GM12878 (cell line): Measurements from ENCODE around the gene STAT5B. TPM values are rescaled to one million over a fixed set of nuclear protein-coding genes. Genes with fewer than 3 reads are reported as not detected.

Experiments used
- BMI1 ChIP-seq: fragments of 450-650 bp; IDR thresholded peaks from 2 replicates; pipeline ENCODE4 v1.6.1; 2016; ENCODE audit warnings: mild to moderate bottlenecking, moderate library complexity, borderline replicate concordance
- CBFB ChIP-seq: IDR thresholded peaks from 2 replicates; pipeline ENCODE4 v1.6.1; 2016; ENCODE audit warnings: antibody characterized with exemption, low read depth
- CHD1 ChIP-seq: IDR thresholded peaks from 2 replicates; pipeline ENCODE4 v1.6.1; 2012; ENCODE audit warnings: low read depth, low read length, improper control_type of control experiment
- E2F4 ChIP-seq: IDR thresholded peaks from 2 replicates; pipeline ENCODE4 v1.6.1; 2012; ENCODE audit warnings: low read depth, low read length, improper control_type of control experiment
- KAT2A ChIP-seq: conservative IDR thresholded peaks from 2 replicates; pipeline ENCODE4 v1.6.1; 2011; ENCODE audit warnings: low read depth, low read length; ENCODE audit not compliant: control insufficient read depth
- MTA3 ChIP-seq: IDR thresholded peaks from 2 replicates; pipeline ENCODE4 v1.6.1; 2012; ENCODE audit warnings: low read length, inconsistent platforms, borderline replicate concordance
- RBBP5 ChIP-seq: fragments of 200-600 bp; sonication (generic); conservative IDR thresholded peaks from 2 replicates; pipeline ENCODE4 v1.6.1; 2016
- RFX5 ChIP-seq: IDR thresholded peaks from 2 replicates; pipeline ENCODE4 v1.6.1; 2011; ENCODE audit warnings: low read depth, low read length, improper control_type of control experiment
- SMAD1 ChIP-seq: fragments of 450-650 bp; IDR thresholded peaks from 2 replicates; pipeline ENCODE4 v1.6.1; 2018; ENCODE audit warnings: mild to moderate bottlenecking, low read depth; ENCODE audit not compliant: partially characterized antibody
- STAT1 ChIP-seq: fragments of 450-650 bp; conservative IDR thresholded peaks from 2 replicates; pipeline ENCODE4 v1.6.1; 2014; ENCODE audit warnings: antibody characterized with exemption, mild to moderate bottlenecking
- ZNF217 ChIP-seq: fragments of 450-650 bp; IDR thresholded peaks from 2 replicates; pipeline ENCODE4 v1.6.1; 2017; ENCODE audit warnings: antibody characterized with exemption, mild to moderate bottlenecking
- ZZZ3 ChIP-seq: IDR thresholded peaks from 2 replicates; pipeline ENCODE4 v1.6.1; 2011; ENCODE audit warnings: low read depth; ENCODE audit not compliant: control insufficient read depth, insufficient read length
- polyA plus RNA-seq, 11 experiments: library from polyadenylated mRNA; depleted of rRNA in 4 of 11; unstranded in 6 of 11; stranded (reverse) in 5 of 11; fragments of >200 nt; fragmentation: Nextera tagmentation in 4 of 11; fragmentation: Illumina TruSeq in 1 of 11; extraction: Ambion mirVana in 4 of 11; extraction: Trizol in 1 of 11; gene quantifications; 1 replicate in 1 of 11; 2 replicates in 10 of 11; pipeline versions ENCODE4 v1.2.1 to v1.2.3, GENCODE V29; 2011 to 2016; ENCODE audit warnings: inconsistent platforms in 2 of 11, missing spikeins in 2 of 11, low read depth in 1 of 11
- total RNA-seq, 4 experiments: library from RNA; depleted of rRNA in 3 of 4; stranded (reverse); fragments of >200 nt in 3 of 4; fragmentation: Illumina TruSeq in 1 of 4; extraction: Trizol in 1 of 4; gene quantifications; 2 replicates each; pipeline versions ENCODE4 v1.2.1 to v1.2.3, GENCODE V29; 2013 to 2021
- TF ChIP-seq, protein P1 (sequence below), 3 experiments: IDR thresholded peaks in 2 of 3; conservative IDR thresholded peaks in 1 of 3; 2 replicates each; pipeline ENCODE4 v1.5.1; 2011; ENCODE audit warnings: low read depth in 3 of 3, low read length in 3 of 3, mild to moderate bottlenecking in 3 of 3, control low read depth in 2 of 3, moderate library complexity in 2 of 3, inconsistent platforms in 1 of 3, mixed read lengths in 1 of 3; ENCODE audit not compliant: control insufficient read depth in 2 of 3, insufficient read depth in 1 of 3; ENCODE audit errors: extremely low read depth in 1 of 3
- TF ChIP-seq, protein P2 (sequence below): IDR thresholded peaks from 2 replicates; pipeline ENCODE4 v1.6.1; 2011; ENCODE audit warnings: low read depth, low read length, improper control_type of control experiment, borderline replicate concordance
- TF ChIP-seq, protein P3 (sequence below): fragments of 450-650 bp; IDR thresholded peaks from 2 replicates; pipeline ENCODE4 v1.6.1; 2016; ENCODE audit warnings: mild to moderate bottlenecking, moderate library complexity, borderline replicate concordance

Gene STAT5B
- total and polyA plus RNA-seq, 10 of the 15 experiments (the other 5 are each of a cell fraction or from before 2014, with no cell fraction given) = 11.0 to 69.6 (median 46.7) TPM

GRCh38 chr17:42286411-42287221 lies 10.4 kb upstream of the STAT5B start (continued):
- TF ChIP-seq, protein P1, sequence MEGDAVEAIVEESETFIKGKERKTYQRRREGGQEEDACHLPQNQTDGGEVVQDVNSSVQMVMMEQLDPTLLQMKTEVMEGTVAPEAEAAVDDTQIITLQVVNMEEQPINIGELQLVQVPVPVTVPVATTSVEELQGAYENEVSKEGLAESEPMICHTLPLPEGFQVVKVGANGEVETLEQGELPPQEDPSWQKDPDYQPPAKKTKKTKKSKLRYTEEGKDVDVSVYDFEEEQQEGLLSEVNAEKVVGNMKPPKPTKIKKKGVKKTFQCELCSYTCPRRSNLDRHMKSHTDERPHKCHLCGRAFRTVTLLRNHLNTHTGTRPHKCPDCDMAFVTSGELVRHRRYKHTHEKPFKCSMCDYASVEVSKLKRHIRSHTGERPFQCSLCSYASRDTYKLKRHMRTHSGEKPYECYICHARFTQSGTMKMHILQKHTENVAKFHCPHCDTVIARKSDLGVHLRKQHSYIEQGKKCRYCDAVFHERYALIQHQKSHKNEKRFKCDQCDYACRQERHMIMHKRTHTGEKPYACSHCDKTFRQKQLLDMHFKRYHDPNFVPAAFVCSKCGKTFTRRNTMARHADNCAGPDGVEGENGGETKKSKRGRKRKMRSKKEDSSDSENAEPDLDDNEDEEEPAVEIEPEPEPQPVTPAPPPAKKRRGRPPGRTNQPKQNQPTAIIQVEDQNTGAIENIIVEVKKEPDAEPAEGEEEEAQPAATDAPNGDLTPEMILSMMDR (IDR thresholded peaks at IDR 0.05 in 2 of 3, conservative IDR thresholded peaks at IDR 0.05 in 1 of 3; ENCODE audit: control insufficient read depth in 2 of 3, extremely low read depth in 1 of 3, insufficient read depth in 1 of 3, low read depth in 3 of 3, low read length in 3 of 3) = no peak
- no peak for TF ChIP-seq ZNF217
- TF ChIP-seq STAT1 = no peak
- TF ChIP-seq CHD1 = no peak
- no peak for TF ChIP-seq RFX5
- TF ChIP-seq, protein P2, sequence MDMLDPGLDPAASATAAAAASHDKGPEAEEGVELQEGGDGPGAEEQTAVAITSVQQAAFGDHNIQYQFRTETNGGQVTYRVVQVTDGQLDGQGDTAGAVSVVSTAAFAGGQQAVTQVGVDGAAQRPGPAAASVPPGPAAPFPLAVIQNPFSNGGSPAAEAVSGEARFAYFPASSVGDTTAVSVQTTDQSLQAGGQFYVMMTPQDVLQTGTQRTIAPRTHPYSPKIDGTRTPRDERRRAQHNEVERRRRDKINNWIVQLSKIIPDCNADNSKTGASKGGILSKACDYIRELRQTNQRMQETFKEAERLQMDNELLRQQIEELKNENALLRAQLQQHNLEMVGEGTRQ = no peak
- TF ChIP-seq BMI1 = no peak
- TF ChIP-seq SMAD1 = no peak
- no peak for TF ChIP-seq MTA3
- TF ChIP-seq, protein P3, sequence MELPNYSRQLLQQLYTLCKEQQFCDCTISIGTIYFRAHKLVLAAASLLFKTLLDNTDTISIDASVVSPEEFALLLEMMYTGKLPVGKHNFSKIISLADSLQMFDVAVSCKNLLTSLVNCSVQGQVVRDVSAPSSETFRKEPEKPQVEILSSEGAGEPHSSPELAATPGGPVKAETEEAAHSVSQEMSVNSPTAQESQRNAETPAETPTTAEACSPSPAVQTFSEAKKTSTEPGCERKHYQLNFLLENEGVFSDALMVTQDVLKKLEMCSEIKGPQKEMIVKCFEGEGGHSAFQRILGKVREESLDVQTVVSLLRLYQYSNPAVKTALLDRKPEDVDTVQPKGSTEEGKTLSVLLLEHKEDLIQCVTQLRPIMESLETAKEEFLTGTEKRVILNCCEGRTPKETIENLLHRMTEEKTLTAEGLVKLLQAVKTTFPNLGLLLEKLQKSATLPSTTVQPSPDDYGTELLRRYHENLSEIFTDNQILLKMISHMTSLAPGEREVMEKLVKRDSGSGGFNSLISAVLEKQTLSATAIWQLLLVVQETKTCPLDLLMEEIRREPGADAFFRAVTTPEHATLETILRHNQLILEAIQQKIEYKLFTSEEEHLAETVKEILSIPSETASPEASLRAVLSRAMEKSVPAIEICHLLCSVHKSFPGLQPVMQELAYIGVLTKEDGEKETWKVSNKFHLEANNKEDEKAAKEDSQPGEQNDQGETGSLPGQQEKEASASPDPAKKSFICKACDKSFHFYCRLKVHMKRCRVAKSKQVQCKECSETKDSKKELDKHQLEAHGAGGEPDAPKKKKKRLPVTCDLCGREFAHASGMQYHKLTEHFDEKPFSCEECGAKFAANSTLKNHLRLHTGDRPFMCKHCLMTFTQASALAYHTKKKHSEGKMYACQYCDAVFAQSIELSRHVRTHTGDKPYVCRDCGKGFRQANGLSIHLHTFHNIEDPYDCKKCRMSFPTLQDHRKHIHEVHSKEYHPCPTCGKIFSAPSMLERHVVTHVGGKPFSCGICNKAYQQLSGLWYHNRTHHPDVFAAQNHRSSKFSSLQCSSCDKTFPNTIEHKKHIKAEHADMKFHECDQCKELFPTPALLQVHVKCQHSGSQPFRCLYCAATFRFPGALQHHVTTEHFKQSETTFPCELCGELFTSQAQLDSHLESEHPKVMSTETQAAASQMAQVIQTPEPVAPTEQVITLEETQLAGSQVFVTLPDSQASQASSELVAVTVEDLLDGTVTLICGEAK = no peak
- TF ChIP-seq E2F4 = no peak
- TF ChIP-seq CBFB = no peak
- TF ChIP-seq ZZZ3 = no peak
- TF ChIP-seq KAT2A = no peak
- TF ChIP-seq RBBP5 = no peak
